IMR-90 (cell line): ENCODE measurements around the gene ST6GALNAC3. TPM values are rescaled to one million over a fixed set of nuclear protein-coding genes. Genes with fewer than 3 reads are reported as not detected.

ENCODE experiments used
- ATAC-seq: fragments of 200-7000 bp; cut with Tn5 transposase; 2 replicates; pipeline ENCODE4 v1.9.1; 2020; ENCODE audit warnings: low read depth, mild to moderate bottlenecking, moderate library complexity
- BruUV-seq: library from RNA; stranded (reverse); fragments of 400-500 nt; replicated peaks from 2 replicates; lab custom pipeline; 2021; lab: Mats Ljungman, UMichigan
- CTCF ChIA-PET: fragments of 300-600 bp; formaldehyde crosslinking; extraction: SDS; loops from one replicate; lab custom pipeline; 2021; ENCODE audit warnings: antibody characterized with exemption; lab: Yijun Ruan, JAX
- POLR2A ChIA-PET: fragments of 300-600 bp; sonication (Branson Sonifier 250); formaldehyde crosslinking; loops from one replicate; lab custom pipeline; 2022; ENCODE audit warnings: antibody characterized with exemption; ENCODE audit not compliant: unreplicated experiment; lab: Charles Lee
- DNase-seq: peaks from one replicate; pipeline ENCODE4 v3.0.0; 2013
- H2AFZ ChIP-seq: replicated peaks from 2 replicates; pipeline ENCODE3; 2013; ENCODE audit warnings: low read length, mild to moderate bottlenecking; ENCODE audit not compliant: poor library complexity
- H2AK5ac ChIP-seq: 2 replicates; pipeline ENCODE4 v1.6.1; 2013; ENCODE audit warnings: low read depth, low read length, inconsistent platforms
- H2AK9ac ChIP-seq: replicated peaks from 2 replicates; pipeline ENCODE3; 2013; ENCODE audit warnings: mild to moderate bottlenecking, low read depth, low read length, moderate library complexity; ENCODE audit not compliant: poor library complexity
- H2BK120ac ChIP-seq: 2 replicates; pipeline ENCODE4 v1.6.1; 2013; ENCODE audit warnings: low read depth, low read length, inconsistent platforms
- H2BK15ac ChIP-seq: 3 replicates; pipeline ENCODE4 v1.6.1; 2013; ENCODE audit warnings: low read depth, low read length, inconsistent platforms
- H2BK20ac ChIP-seq: 2 replicates; pipeline ENCODE4 v1.6.1; 2013; ENCODE audit warnings: low read depth, mild to moderate bottlenecking, inconsistent platforms, low read length, moderate library complexity
- H2BK5ac ChIP-seq: 2 replicates; pipeline ENCODE4 v1.6.1; 2013; ENCODE audit warnings: mild to moderate bottlenecking, low read depth, low read length, inconsistent platforms; ENCODE audit not compliant: poor library complexity, severe bottlenecking
- H3K14ac ChIP-seq: replicated peaks from 2 replicates; pipeline ENCODE4 v1.6.1; 2013; ENCODE audit warnings: low read depth, low read length, inconsistent platforms
- H3K18ac ChIP-seq: 2 replicates; pipeline ENCODE4 v1.6.1; 2013; ENCODE audit warnings: low read depth, low read length, control low read depth
- H3K23ac ChIP-seq: 2 replicates; pipeline ENCODE4 v1.6.1; 2013; ENCODE audit warnings: low read depth, low read length, inconsistent platforms
- H3K27ac ChIP-seq: 2 replicates; pipeline ENCODE4 v1.5.1; 2013; ENCODE audit warnings: mild to moderate bottlenecking, control low read depth, low read length; ENCODE audit not compliant: insufficient read depth
- H3K27me3 ChIP-seq: 2 replicates; pipeline ENCODE4 v1.6.1; 2013; ENCODE audit warnings: low read length; ENCODE audit not compliant: control insufficient read depth, insufficient read depth
- H3K36me3 ChIP-seq: 2 replicates; pipeline ENCODE4 v1.6.1; 2013; ENCODE audit warnings: low read length, mixed read lengths; ENCODE audit not compliant: control insufficient read depth, insufficient read depth
- H3K4ac ChIP-seq: 2 replicates; pipeline ENCODE4 v1.6.1; 2013; ENCODE audit warnings: low read depth, low read length, inconsistent platforms
- H3K4me1 ChIP-seq: 2 replicates; pipeline ENCODE4 v1.6.1; 2013; ENCODE audit warnings: low read length, mixed read lengths; ENCODE audit not compliant: control insufficient read depth, insufficient read depth
- H3K4me2 ChIP-seq: 2 replicates; pipeline ENCODE4 v1.6.1; 2013; ENCODE audit warnings: low read depth, mild to moderate bottlenecking, control low read depth, low read length, moderate library complexity
- H3K4me3 ChIP-seq: 2 replicates; pipeline ENCODE4 v1.5.1; 2013; ENCODE audit warnings: low read depth, mild to moderate bottlenecking, control low read depth, low read length, moderate library complexity; ENCODE audit not compliant: insufficient read depth
- H3K56ac ChIP-seq: 2 replicates; pipeline ENCODE4 v1.6.1; 2013; ENCODE audit warnings: low read length, inconsistent platforms; ENCODE audit not compliant: insufficient read depth; ENCODE audit errors: extremely low read depth
- H3K79me1 ChIP-seq, 2 experiments: 2 replicates each; pipeline ENCODE4 v1.6.1; 2013; ENCODE audit warnings: low read length in 2 of 2, inconsistent platforms in 1 of 2, low read depth in 1 of 2
- H3K9ac ChIP-seq: 2 replicates; pipeline ENCODE4 v1.6.1; 2013; ENCODE audit warnings: low read depth, low read length, control low read depth
- H3K9me1 ChIP-seq: 2 replicates; pipeline ENCODE4 v1.6.1; 2013; ENCODE audit warnings: low read length, inconsistent platforms; ENCODE audit not compliant: insufficient read depth
- H3K9me3 ChIP-seq: 2 replicates; pipeline ENCODE4 v1.6.1; 2013; ENCODE audit warnings: low read length; ENCODE audit not compliant: control insufficient read depth, insufficient read depth
- H4K20me1 ChIP-seq: 2 replicates; pipeline ENCODE4 v1.6.1; 2013; ENCODE audit warnings: low read length, inconsistent platforms; ENCODE audit not compliant: insufficient read depth
- H4K5ac ChIP-seq: 2 replicates; pipeline ENCODE4 v1.6.1; 2013; ENCODE audit warnings: mild to moderate bottlenecking, low read depth, low read length, control low read depth
- H4K8ac ChIP-seq, 2 experiments: 2 replicates each; pipeline ENCODE4 v1.6.1; 2013; ENCODE audit warnings: low read depth in 2 of 2, low read length in 2 of 2, control low read depth in 1 of 2, inconsistent platforms in 1 of 2
- H4K91ac ChIP-seq: 2 replicates; pipeline ENCODE4 v1.6.1; 2013; ENCODE audit warnings: low read depth, low read length, inconsistent platforms; ENCODE audit not compliant: insufficient read depth
- BHLHE40 ChIP-seq: fragments of 150-350 bp; IDR thresholded peaks from 2 replicates; pipeline ENCODE4 v1.6.1; 2016; ENCODE audit warnings: mild to moderate bottlenecking, low read depth, low read length
- CEBPB ChIP-seq: IDR thresholded peaks from 2 replicates; pipeline ENCODE4 v1.6.1; 2012; ENCODE audit warnings: low read depth, low read length, improper control_type of control experiment
- CHD1 ChIP-seq: IDR thresholded peaks from 2 replicates; pipeline ENCODE4 v1.6.1; 2012; ENCODE audit warnings: low read depth, low read length, improper control_type of control experiment
- CTCF ChIP-seq: conservative IDR thresholded peaks from 2 replicates; pipeline ENCODE4 v1.5.1; 2012; ENCODE audit warnings: mild to moderate bottlenecking, low read depth, low read length, improper control_type of control experiment
- ELK1 ChIP-seq: fragments of 150-350 bp; IDR thresholded peaks from 2 replicates; pipeline ENCODE4 v1.6.1; 2016; ENCODE audit warnings: low read depth, mild to moderate bottlenecking, low read length, moderate library complexity, borderline replicate concordance
- FOS ChIP-seq: fragments of 150-350 bp; IDR thresholded peaks from 2 replicates; pipeline ENCODE4 v1.6.1; 2016; ENCODE audit warnings: low read depth, low read length
- MAFK ChIP-seq: IDR thresholded peaks from 2 replicates; pipeline ENCODE4 v1.6.1; 2012; ENCODE audit warnings: low read depth, low read length, improper control_type of control experiment
- MAZ ChIP-seq: IDR thresholded peaks from 2 replicates; pipeline ENCODE4 v1.6.1; 2012; ENCODE audit warnings: low read depth, mild to moderate bottlenecking, low read length, improper control_type of control experiment, moderate library complexity, borderline replicate concordance
- MXI1 ChIP-seq: IDR thresholded peaks from 2 replicates; pipeline ENCODE4 v1.6.1; 2012; ENCODE audit warnings: low read depth, mild to moderate bottlenecking, low read length, moderate library complexity, borderline replicate concordance
- NFE2L2 ChIP-seq: fragments of 150-350 bp; IDR thresholded peaks from 2 replicates; pipeline ENCODE4 v1.6.1; 2016; ENCODE audit warnings: low read depth, mild to moderate bottlenecking, low read length
- POLR2A ChIP-seq: IDR thresholded peaks from 2 replicates; pipeline ENCODE4 v1.6.1; 2012; ENCODE audit warnings: mild to moderate bottlenecking, low read depth, low read length
- RAD21 ChIP-seq: IDR thresholded peaks from 2 replicates; pipeline ENCODE4 v1.6.1; 2012; ENCODE audit warnings: low read length, improper control_type of control experiment
- RCOR1 ChIP-seq: IDR thresholded peaks from 2 replicates; pipeline ENCODE4 v1.6.1; 2012; ENCODE audit warnings: mild to moderate bottlenecking, low read length, improper control_type of control experiment; ENCODE audit not compliant: insufficient replicate concordance
- RFX5 ChIP-seq: IDR thresholded peaks from 2 replicates; pipeline ENCODE4 v1.8.0; 2012; ENCODE audit warnings: low read depth, mild to moderate bottlenecking, low read length, moderate library complexity
- SMC3 ChIP-seq: fragments of 150-350 bp; IDR thresholded peaks from 2 replicates; pipeline ENCODE4 v1.6.1; 2016; ENCODE audit warnings: low read depth, mild to moderate bottlenecking, antibody characterized with exemption, low read length, moderate library complexity
- USF2 ChIP-seq: fragments of 150-350 bp; IDR thresholded peaks from 2 replicates; pipeline ENCODE4 v1.6.1; 2017; ENCODE audit warnings: mild to moderate bottlenecking, antibody characterized with exemption, low read length, low read depth
- WGBS, 2 experiments: methylation state at CpG; one replicate each; pipeline versions ENCODE4 v1.1.5 to v1.1.7; 2013; ENCODE audit warnings: missing lambda C conversion rate in 2 of 2; ENCODE audit not compliant: insufficient read length in 1 of 2; ENCODE audit errors: extremely low coverage in 2 of 2; 5-methylcytosine and 5-hydroxymethylcytosine counted together
- dilution Hi-C: fragments of 300-500 bp; cut with HindIII; formaldehyde crosslinking; loops from one replicate; pipeline ENCODE4 v1.14.3; 2018; ENCODE audit warnings: low sequenced_read_pairs; ENCODE audit not compliant: unreplicated experiment
- in situ Hi-C: fragments of 300-500 bp; cut with MboI; formaldehyde crosslinking; loops from 3 replicates; pipeline ENCODE4 v1.14.3; 2019; ENCODE audit warnings: low sequenced_read_pairs, inconsistent platforms, mixed read lengths
- intact Hi-C: fragments of 100-400 bp; cut with micrococcal nuclease; formaldehyde crosslinking; loops from 2 replicates; pipeline ENCODE4 v1.10.0; 2022
- polyA plus RNA-seq, 3 experiments: library from polyadenylated mRNA; depleted of rRNA; stranded (reverse); fragments of >200 nt; gene quantifications; 2 replicates each; pipeline ENCODE4 v1.2.3, GENCODE V29; 2012; ENCODE audit warnings: low replicate concordance in 1 of 3
- total RNA-seq: library from RNA; depleted of rRNA; stranded (reverse); fragments of >200 nt; gene quantifications from 2 replicates; pipeline ENCODE4 v1.2.3, GENCODE V29; 2012

The ST6GALNAC3 gene
- total and polyA plus RNA-seq, 2 of the 4 experiments (the other 2 are of a cell fraction): 0.65 to 1.3 TPM

GRCh38 chr1:76092812-76093211 lies 18.3 kb downstream of the ST6GALNAC3 start:
- dilution Hi-C loops: no loop called here
- 67% methylated on average over 3 of the region's 3 CpGs; no CpG with 5 or more reads in 1 of the 2 experiments for WGBS, 2 experiments
- no peak overlapping the region for H2BK5ac ChIP-seq
- H3K27ac ChIP-seq: no peak overlapping the region
- intact Hi-C loops: no loop called here
- no peak overlapping the region for H2AK9ac ChIP-seq
- no peaks in the 10 kb centered on the region for H4K20me1 ChIP-seq
- no peak overlapping the region for H3K4me2 ChIP-seq
- no TSS peak for BruUV-seq
- no peak overlapping the region for H2BK20ac ChIP-seq
- no peak overlapping the region for H3K4ac ChIP-seq
- H2BK120ac ChIP-seq: no peak overlapping the region
- no peak overlapping the region for H3K9ac ChIP-seq
- H4K91ac ChIP-seq: no peak overlapping the region
- ChIA-PET POLR2A (no interaction called here), CTCF (no interaction called here)
- H2BK15ac ChIP-seq: no peak overlapping the region
- no peak overlapping the region for H2AFZ ChIP-seq
- no peak overlapping the region for H3K56ac ChIP-seq
- no peak overlapping the region for H3K14ac ChIP-seq
- no peaks in the 10 kb centered on the region for H3K9me1 ChIP-seq
- H3K79me1 ChIP-seq: no peaks in the 10 kb centered on the region
- DNase-seq (no peak), ATAC-seq (no peak)
- H3K27me3 ChIP-seq: no peaks in the 10 kb centered on the region
- no peaks in the 10 kb centered on the region for H3K9me3 ChIP-seq
- H4K5ac ChIP-seq: no peak overlapping the region
- H3K36me3 ChIP-seq: no peaks in the 10 kb centered on the region
- no peak overlapping the region for H3K4me3 ChIP-seq
- no peak overlapping the region for H4K8ac ChIP-seq
- TF ChIP-seq CHD1 (no peak), CTCF (no peak), USF2 (no peak), ELK1 (no peak), NFE2L2 (no peak), MAFK (no peak), FOS (no peak), SMC3 (no peak), BHLHE40 (no peak), CEBPB (no peak), RCOR1 (no peak), POLR2A (no peak), MAZ (no peak), RAD21 (no peak), MXI1 (no peak), RFX5 (no peak)
- in situ Hi-C loops: no loop called here
- no peak overlapping the region for H3K18ac ChIP-seq
- H3K4me1 ChIP-seq: no peaks in the 10 kb centered on the region
- H3K23ac ChIP-seq: no peak overlapping the region
- no peak overlapping the region for H2AK5ac ChIP-seq
